ENCODE data around the gene GADD45G. TPM values are rescaled to one million over a fixed set of nuclear protein-coding genes. Genes with fewer than 3 reads are reported as not detected.

GADD45G gene
- total RNA-seq, 2 experiments from 2014 or later: not detected

DNA sequence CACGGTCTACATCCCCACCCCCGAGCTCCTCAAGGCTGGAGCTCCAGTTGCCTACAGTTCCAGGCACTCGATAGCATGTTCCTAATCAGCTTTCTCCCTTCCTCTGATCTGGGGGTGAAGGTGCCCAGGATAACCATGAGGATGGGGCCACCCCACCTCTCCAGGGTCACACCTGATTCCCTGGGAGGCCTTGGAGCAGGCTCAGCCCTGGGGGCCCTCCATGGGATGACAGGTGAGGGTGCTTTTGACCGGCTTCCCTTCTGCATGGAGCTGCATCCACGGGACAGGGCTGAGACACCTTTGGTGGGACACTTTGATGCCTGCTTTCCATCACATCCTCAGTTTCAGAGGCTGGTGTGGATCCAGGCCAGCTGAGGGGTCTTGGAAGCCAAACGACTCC, 28.6 kb downstream of the GADD45G start:
- Histone ChIP-seq H3K27ac (ENCODE audit: low read depth, low read length, poor library complexity, severe bottlenecking) (no peak overlapping the region), H3K4me1 (ENCODE audit: insufficient read depth, low read length, poor library complexity, severe bottlenecking) (no peaks in the 10 kb centered on the region), H2AFZ (ENCODE audit: low read length) (no peak overlapping the region), H3K4me3 (ENCODE audit: low read depth, low read length, poor library complexity, severe bottlenecking) (no peak overlapping the region), H3K36me3 (ENCODE audit: insufficient read depth, low read length) (no peaks in the 10 kb centered on the region), H3K9me3 (ENCODE audit: low read length) (no peaks in the 10 kb centered on the region), H3K4me2 (ENCODE audit: low read length) (no peak overlapping the region), H3K9me2 (ENCODE audit: insufficient read depth, low read length) (no peaks in the 10 kb centered on the region), H3K79me2 (ENCODE audit: insufficient read depth, low read depth, low read length) (no peaks in the 10 kb centered on the region), H4K20me1 (ENCODE audit: insufficient read depth, low read length) (no peaks in the 10 kb centered on the region)
- no peak for DNase-seq (ENCODE audit: low spot score)
- no peak for TF ChIP-seq EZH2phosphoT487 (IDR thresholded peaks at IDR 0.05; ENCODE audit: borderline replicate concordance, low read depth, low read length)
- TF ChIP-seq, protein P1, sequence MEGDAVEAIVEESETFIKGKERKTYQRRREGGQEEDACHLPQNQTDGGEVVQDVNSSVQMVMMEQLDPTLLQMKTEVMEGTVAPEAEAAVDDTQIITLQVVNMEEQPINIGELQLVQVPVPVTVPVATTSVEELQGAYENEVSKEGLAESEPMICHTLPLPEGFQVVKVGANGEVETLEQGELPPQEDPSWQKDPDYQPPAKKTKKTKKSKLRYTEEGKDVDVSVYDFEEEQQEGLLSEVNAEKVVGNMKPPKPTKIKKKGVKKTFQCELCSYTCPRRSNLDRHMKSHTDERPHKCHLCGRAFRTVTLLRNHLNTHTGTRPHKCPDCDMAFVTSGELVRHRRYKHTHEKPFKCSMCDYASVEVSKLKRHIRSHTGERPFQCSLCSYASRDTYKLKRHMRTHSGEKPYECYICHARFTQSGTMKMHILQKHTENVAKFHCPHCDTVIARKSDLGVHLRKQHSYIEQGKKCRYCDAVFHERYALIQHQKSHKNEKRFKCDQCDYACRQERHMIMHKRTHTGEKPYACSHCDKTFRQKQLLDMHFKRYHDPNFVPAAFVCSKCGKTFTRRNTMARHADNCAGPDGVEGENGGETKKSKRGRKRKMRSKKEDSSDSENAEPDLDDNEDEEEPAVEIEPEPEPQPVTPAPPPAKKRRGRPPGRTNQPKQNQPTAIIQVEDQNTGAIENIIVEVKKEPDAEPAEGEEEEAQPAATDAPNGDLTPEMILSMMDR (conservative IDR thresholded peaks at IDR 0.05; ENCODE audit: low read length): no peak
- POLR2A ChIA-PET: interaction anchor here (1.6 kb wide), 1 partner anchor 18 kb away, joined by 5 read pairs; no protein-coding TSS in a partner anchor
- CTCF ChIA-PET (ENCODE audit: unreplicated experiment): no interaction called here
- BruUV-seq (replicated peaks): no TSS peak
- intact Hi-C loops (cut with micrococcal nuclease; ENCODE audit: unreplicated experiment): no loop called here

DNA sequence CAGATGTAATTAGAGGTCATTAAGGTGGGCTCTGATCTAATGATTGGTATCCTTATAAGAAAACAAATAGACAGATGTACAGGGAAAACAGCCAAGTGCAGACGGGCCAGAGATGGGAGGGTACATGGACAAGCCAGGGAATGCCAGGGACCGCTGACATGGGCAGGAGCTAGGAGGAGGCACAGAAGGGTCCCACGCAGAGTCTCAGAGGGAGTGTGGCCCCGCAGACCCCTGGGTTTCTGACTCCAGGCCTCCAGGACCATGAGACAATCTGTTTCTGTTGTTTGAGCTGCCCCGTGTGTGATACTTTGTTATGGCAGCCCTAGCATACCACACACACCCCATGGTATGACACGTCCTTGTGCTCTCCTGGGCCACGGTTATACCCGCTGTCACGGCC, 29.1 kb downstream of the GADD45G start:
- Histone ChIP-seq H2AFZ (ENCODE audit: low read length) (no peak overlapping the region), H3K4me3 (ENCODE audit: low read depth, low read length, poor library complexity, severe bottlenecking) (no peak overlapping the region), H3K9me3 (ENCODE audit: low read length) (no peaks in the 10 kb centered on the region), H3K79me2 (ENCODE audit: insufficient read depth, low read depth, low read length) (no peaks in the 10 kb centered on the region), H4K20me1 (ENCODE audit: insufficient read depth, low read length) (no peaks in the 10 kb centered on the region), H3K4me1 (ENCODE audit: insufficient read depth, low read length, poor library complexity, severe bottlenecking) (no peaks in the 10 kb centered on the region), H3K9me2 (ENCODE audit: insufficient read depth, low read length) (no peaks in the 10 kb centered on the region), H3K4me2 (ENCODE audit: low read length) (no peak overlapping the region), H3K27ac (ENCODE audit: low read depth, low read length, poor library complexity, severe bottlenecking) (no peak overlapping the region), H3K36me3 (ENCODE audit: insufficient read depth, low read length) (no peaks in the 10 kb centered on the region)
- ChIA-PET CTCF (ENCODE audit: unreplicated experiment) (no interaction called here), POLR2A (interaction anchor here (1.6 kb wide), 1 partner anchor 17 kb away, joined by 5 read pairs; no protein-coding TSS in a partner anchor)
- no peak for DNase-seq (ENCODE audit: low spot score)
- TF ChIP-seq, protein P1 (conservative IDR thresholded peaks at IDR 0.05; ENCODE audit: low read length): no peak
- no peak for TF ChIP-seq EZH2phosphoT487 (IDR thresholded peaks at IDR 0.05; ENCODE audit: borderline replicate concordance, low read depth, low read length)
- intact Hi-C loops (cut with micrococcal nuclease; ENCODE audit: unreplicated experiment): no loop called here
- BruUV-seq (replicated peaks): no TSS peak

DNA sequence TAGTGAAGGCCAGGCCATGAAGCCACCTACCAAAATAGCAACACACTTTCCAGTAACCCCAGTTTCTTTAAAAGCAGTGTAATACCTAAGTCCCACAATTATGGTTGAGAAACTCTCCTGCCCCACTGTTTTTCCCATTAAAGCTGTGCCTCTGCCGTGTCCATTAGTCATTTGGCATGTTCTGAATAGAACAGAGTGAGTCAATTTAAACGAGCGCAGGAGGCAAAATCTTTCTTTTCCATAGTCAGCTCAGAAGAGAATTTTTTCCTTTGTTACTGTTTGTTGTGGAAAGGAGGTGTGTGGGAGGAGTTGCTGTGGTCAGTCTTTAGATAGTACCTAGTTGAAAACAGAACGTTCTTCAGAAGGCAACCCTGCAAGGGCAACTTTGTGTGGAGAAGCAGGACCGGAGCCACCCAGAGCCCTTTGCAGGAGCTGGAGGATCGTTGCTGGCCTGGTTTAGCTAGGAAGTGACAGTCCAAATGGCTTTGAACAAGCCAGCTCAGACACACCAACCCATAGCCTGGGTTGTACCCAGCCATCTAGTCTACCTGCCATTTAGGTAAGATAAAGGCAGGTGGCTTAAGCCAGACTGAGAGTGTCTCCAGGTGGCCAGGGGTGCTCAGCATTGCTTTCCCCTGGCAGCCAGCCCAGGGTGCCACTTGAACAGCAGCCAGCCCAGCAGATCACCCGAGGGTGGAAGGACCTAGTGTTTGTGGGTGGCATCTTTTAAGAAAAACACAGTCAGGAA, 30.4 kb downstream of the GADD45G start:
- Histone ChIP-seq H2AFZ (ENCODE audit: low read length) (no peak overlapping the region), H3K79me2 (ENCODE audit: insufficient read depth, low read depth, low read length) (no peaks in the 10 kb centered on the region), H3K27ac (ENCODE audit: low read depth, low read length, poor library complexity, severe bottlenecking) (no peak overlapping the region), H3K9me3 (ENCODE audit: low read length) (no peaks in the 10 kb centered on the region), H4K20me1 (ENCODE audit: insufficient read depth, low read length) (no peaks in the 10 kb centered on the region), H3K4me1 (ENCODE audit: insufficient read depth, low read length, poor library complexity, severe bottlenecking) (no peaks in the 10 kb centered on the region), H3K36me3 (ENCODE audit: insufficient read depth, low read length) (no peaks in the 10 kb centered on the region), H3K4me2 (ENCODE audit: low read length) (no peak overlapping the region), H3K4me3 (ENCODE audit: low read depth, low read length, poor library complexity, severe bottlenecking) (no peak overlapping the region), H3K9me2 (ENCODE audit: insufficient read depth, low read length) (no peaks in the 10 kb centered on the region)
- ChIA-PET CTCF (ENCODE audit: unreplicated experiment) (no interaction called here), POLR2A (interaction anchor here (0.7 kb wide), 1 partner anchor 474 kb away, joined by 3 read pairs; no protein-coding TSS in a partner anchor)
- no peak for DNase-seq (ENCODE audit: low spot score)
- no TSS peak for BruUV-seq (replicated peaks)
- TF ChIP-seq EZH2phosphoT487 (IDR thresholded peaks at IDR 0.05; ENCODE audit: borderline replicate concordance, low read depth, low read length): no peak
- TF ChIP-seq, protein P1 (conservative IDR thresholded peaks at IDR 0.05; ENCODE audit: low read length): no peak
- intact Hi-C loops (cut with micrococcal nuclease; ENCODE audit: unreplicated experiment): no loop called here

All from OCI-LY7 (cell line).